GM06990 (cell line): ENCODE data around the gene APAF1.

Experiments
- DNase-seq: peaks from one replicate; pipeline ENCODE4 v3.0.0-alpha.2; 2011; ENCODE audit not compliant: insufficient read length; ENCODE audit errors: extremely low read depth
- H3K27me3 ChIP-seq: replicated peaks from 2 replicates; pipeline ENCODE4 v1.6.0; 2011; ENCODE audit warnings: low read length; ENCODE audit not compliant: control insufficient read depth, insufficient read depth
- H3K36me3 ChIP-seq: 2 replicates; pipeline ENCODE4 v1.5.1; 2011; ENCODE audit warnings: low read length; ENCODE audit not compliant: control insufficient read depth, insufficient read depth
- H3K4me3 ChIP-seq: replicated peaks from 2 replicates; pipeline ENCODE4 v1.5.1; 2011; ENCODE audit warnings: low read depth, mild to moderate bottlenecking, control low read depth, low read length
- TF ChIP-seq, protein P1 (sequence below): IDR thresholded peaks from 2 replicates; pipeline ENCODE4 v1.5.1; 2011; ENCODE audit warnings: low read length, control low read depth, mild to moderate bottlenecking, inconsistent platforms; ENCODE audit not compliant: insufficient read depth, poor library complexity, severe bottlenecking

APAF1 gene

DNA sequence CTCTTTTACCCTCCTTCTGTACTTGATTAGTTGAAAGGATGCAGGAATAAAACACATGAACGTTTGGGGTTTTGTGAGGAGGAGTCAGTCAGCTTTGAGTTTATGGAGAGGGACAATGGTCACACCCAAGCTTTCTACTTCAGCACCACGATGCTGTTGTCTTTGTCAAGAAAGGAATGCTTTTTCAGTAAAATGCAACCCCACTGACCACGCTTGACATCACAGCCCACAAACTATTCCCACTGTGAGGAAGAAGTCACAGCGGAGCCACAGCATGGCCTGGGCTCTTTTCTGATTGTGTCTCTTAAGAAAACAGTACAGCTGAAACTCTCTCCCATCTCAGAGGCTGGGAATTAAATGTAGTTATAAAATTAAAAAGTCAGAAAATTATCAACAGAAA is 135.2 kb downstream of the APAF1 start:
- Histone ChIP-seq H3K4me3 (no peak overlapping the region), H3K27me3 (no peaks in the 10 kb centered on the region; the same call in 1 of the 2 replicates), H3K36me3 (no peaks in the 10 kb centered on the region)
- TF ChIP-seq, protein P1, sequence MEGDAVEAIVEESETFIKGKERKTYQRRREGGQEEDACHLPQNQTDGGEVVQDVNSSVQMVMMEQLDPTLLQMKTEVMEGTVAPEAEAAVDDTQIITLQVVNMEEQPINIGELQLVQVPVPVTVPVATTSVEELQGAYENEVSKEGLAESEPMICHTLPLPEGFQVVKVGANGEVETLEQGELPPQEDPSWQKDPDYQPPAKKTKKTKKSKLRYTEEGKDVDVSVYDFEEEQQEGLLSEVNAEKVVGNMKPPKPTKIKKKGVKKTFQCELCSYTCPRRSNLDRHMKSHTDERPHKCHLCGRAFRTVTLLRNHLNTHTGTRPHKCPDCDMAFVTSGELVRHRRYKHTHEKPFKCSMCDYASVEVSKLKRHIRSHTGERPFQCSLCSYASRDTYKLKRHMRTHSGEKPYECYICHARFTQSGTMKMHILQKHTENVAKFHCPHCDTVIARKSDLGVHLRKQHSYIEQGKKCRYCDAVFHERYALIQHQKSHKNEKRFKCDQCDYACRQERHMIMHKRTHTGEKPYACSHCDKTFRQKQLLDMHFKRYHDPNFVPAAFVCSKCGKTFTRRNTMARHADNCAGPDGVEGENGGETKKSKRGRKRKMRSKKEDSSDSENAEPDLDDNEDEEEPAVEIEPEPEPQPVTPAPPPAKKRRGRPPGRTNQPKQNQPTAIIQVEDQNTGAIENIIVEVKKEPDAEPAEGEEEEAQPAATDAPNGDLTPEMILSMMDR, result no peak
- DNase-seq, result no peak

- H3K36me3 ChIP-seq, result no peaks in the 10 kb centered on the region
- H3K4me3 ChIP-seq, result no peak overlapping the region
- DNase-seq, result no peak
- H3K27me3 ChIP-seq, result no peaks in the 10 kb centered on the region; the same call in 1 of the 2 replicates
- TF ChIP-seq, protein P1, result no peak
These were observed 138.3 kb downstream of the APAF1 start for GRCh38 chr12:98783420-98783819.
